ENCODE results near the gene TMEM11. TPM values are rescaled to one million over a fixed set of nuclear protein-coding genes. Genes with fewer than 3 reads are reported as not detected.

The TMEM11 gene
- total RNA-seq, 3 donors from 2014 or later (not counting 1 experiment from before 2014, with no cell fraction given) = 18.4 to 27.0 (median 18.6) TPM

DNA sequence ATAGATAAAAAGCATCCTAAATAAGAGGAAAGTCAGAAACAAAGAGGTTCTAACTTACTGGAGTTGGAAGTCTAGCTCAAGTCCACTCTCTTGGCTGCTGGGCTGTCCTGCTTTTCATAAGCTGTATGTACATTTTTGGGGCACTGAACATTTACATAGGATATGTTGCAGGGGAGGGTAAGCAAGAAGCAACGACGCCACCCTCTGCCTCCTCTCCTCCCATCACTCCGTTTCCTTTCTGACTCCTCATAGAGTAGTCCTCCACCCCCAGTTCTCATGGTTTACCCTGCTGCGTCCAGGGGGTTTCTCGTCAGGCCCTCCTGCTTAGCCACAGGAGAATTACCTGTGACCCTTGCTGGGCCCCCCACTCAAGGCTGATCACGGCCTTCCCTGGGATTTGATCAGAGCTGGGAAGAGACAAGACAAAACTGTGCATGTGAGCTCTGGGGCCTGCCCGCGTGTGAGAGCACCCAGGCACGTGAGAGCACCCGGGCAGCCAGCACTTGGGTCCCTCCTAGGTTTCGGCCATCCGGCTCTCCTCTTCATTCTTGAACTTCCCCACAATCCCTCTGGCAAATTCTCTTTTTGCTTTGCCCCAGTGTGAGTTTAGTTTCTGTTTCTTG lies 37.1 kb downstream of the TMEM11 start:
- H3K4me1 Mint-ChIP-seq = peaks cover 0 to 7% of the 10 kb centered on the region in 2 donors
- ATAC-seq (no peak), DNase-seq (no peak)
- no peak overlapping the region for H3K27ac Mint-ChIP-seq
- H3K4me1 ChIP-seq (ENCODE audit: control insufficient read depth, insufficient read depth, low read length) = no peaks in the 10 kb centered on the region
- peaks cover 14% of the 10 kb centered on the region for H3K36me3 ChIP-seq (ENCODE audit: control insufficient read depth, insufficient read depth, low read length)
- TF ChIP-seq, protein P1, sequence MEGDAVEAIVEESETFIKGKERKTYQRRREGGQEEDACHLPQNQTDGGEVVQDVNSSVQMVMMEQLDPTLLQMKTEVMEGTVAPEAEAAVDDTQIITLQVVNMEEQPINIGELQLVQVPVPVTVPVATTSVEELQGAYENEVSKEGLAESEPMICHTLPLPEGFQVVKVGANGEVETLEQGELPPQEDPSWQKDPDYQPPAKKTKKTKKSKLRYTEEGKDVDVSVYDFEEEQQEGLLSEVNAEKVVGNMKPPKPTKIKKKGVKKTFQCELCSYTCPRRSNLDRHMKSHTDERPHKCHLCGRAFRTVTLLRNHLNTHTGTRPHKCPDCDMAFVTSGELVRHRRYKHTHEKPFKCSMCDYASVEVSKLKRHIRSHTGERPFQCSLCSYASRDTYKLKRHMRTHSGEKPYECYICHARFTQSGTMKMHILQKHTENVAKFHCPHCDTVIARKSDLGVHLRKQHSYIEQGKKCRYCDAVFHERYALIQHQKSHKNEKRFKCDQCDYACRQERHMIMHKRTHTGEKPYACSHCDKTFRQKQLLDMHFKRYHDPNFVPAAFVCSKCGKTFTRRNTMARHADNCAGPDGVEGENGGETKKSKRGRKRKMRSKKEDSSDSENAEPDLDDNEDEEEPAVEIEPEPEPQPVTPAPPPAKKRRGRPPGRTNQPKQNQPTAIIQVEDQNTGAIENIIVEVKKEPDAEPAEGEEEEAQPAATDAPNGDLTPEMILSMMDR (IDR thresholded peaks at IDR 0.05) = no peak
- no peak overlapping the region for H3K27ac ChIP-seq (ENCODE audit: low read length)
- H3K36me3 Mint-ChIP-seq = no peaks in the 10 kb centered on the region
- intact Hi-C loops (cut with micrococcal nuclease) = no loop called here
- no peaks in the 10 kb centered on the region for H3K9me3 ChIP-seq (ENCODE audit: control insufficient read depth, insufficient read depth, low read length)
- H3K27me3 ChIP-seq (ENCODE audit: control insufficient read depth, insufficient read depth, low read length) = no peaks in the 10 kb centered on the region
- no peak overlapping the region for H3K4me3 ChIP-seq (ENCODE audit: low read length)
- WGBS (ENCODE audit: insufficient coverage) = 87% methylated on average over 12 of the region's 12 CpGs
- H3K9me3 Mint-ChIP-seq = no peaks in the 10 kb centered on the region
- no peaks in the 10 kb centered on the region for H3K27me3 Mint-ChIP-seq (ENCODE audit: low read depth in 2 of 2)
- no peak overlapping the region for H3K4me3 Mint-ChIP-seq

DNA sequence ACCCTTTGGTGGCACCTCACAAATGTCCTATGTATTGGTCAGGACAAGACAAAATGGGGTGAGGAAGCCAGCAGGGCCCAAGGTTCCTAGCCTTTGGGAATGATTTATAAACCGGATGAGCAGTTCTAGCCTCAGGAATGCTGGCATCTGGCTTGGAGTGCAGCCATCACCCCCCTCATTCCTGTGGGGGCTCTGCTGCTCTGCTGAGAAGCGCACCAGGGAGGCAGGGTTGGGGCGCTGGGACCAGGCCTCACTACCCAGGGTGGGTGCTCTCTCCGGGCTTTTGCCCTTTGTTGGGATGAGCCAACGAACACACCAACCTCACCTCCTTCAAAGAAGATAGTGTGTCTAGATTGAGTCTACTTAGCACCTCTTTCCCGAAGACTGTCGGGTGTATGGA lies 39.2 kb downstream of the TMEM11 start:
- Histone ChIP-seq H3K27me3 (ENCODE audit: control insufficient read depth, insufficient read depth, low read length) (no peaks in the 10 kb centered on the region), H3K27ac (ENCODE audit: low read length) (no peak overlapping the region), H3K4me1 (ENCODE audit: control insufficient read depth, insufficient read depth, low read length) (peaks cover 4% of the 10 kb centered on the region), H3K9me3 (ENCODE audit: control insufficient read depth, insufficient read depth, low read length) (no peaks in the 10 kb centered on the region), H3K36me3 (ENCODE audit: control insufficient read depth, insufficient read depth, low read length) (peaks cover 16% of the 10 kb centered on the region), H3K4me3 (ENCODE audit: low read length) (no peak overlapping the region)
- intact Hi-C loops (cut with micrococcal nuclease) = no loop called here
- Mint-ChIP-seq H3K36me3 (no peaks in the 10 kb centered on the region), H3K9me3 (no peaks in the 10 kb centered on the region), H3K4me1 (peaks cover 0 to 28% of the 10 kb centered on the region in 2 donors), H3K4me3 (no peak overlapping the region), H3K27me3 (ENCODE audit: low read depth in 2 of 2) (no peaks in the 10 kb centered on the region), H3K27ac (no peak overlapping the region)
- 98% methylated on average over 5 of the region's 7 CpGs for WGBS (ENCODE audit: insufficient coverage)
- ATAC-seq (no peak), DNase-seq (no peak)
- TF ChIP-seq, protein P1 (IDR thresholded peaks at IDR 0.05) = no peak

DNA sequence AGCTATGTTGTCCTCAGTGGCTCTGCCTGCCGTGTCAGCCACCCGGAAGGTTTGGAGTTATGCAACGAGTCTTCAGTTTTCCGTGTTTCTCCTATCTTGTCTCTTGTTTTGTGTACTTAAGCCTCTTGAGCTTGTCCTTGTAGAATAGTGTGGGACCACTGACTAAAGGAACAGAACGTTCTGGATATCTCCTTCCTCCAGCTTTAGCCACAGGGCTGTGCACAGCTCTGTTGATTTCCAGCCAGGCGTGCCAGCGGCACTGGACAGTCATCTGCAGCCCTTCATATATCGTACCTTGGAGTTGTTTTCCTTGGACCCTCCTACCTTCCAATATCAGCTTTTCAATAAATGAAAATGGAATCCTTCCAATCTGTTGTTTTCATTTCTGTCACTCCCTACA lies 39.8 kb downstream of the TMEM11 start:
- DNase-seq (no peak), ATAC-seq (no peak)
- Mint-ChIP-seq H3K36me3 (no peaks in the 10 kb centered on the region), H3K27ac (no peak overlapping the region), H3K4me3 (no peak overlapping the region), H3K9me3 (no peaks in the 10 kb centered on the region), H3K27me3 (ENCODE audit: low read depth in 2 of 2) (no peaks in the 10 kb centered on the region), H3K4me1 (peaks cover 0 to 28% of the 10 kb centered on the region in 2 donors)
- peaks cover 4% of the 10 kb centered on the region for H3K4me1 ChIP-seq (ENCODE audit: control insufficient read depth, insufficient read depth, low read length)
- no peak overlapping the region for H3K4me3 ChIP-seq (ENCODE audit: low read length)
- H3K27me3 ChIP-seq (ENCODE audit: control insufficient read depth, insufficient read depth, low read length) = no peaks in the 10 kb centered on the region
- no peak overlapping the region for H3K27ac ChIP-seq (ENCODE audit: low read length)
- H3K9me3 ChIP-seq (ENCODE audit: control insufficient read depth, insufficient read depth, low read length) = no peaks in the 10 kb centered on the region
- H3K36me3 ChIP-seq (ENCODE audit: control insufficient read depth, insufficient read depth, low read length) = peaks cover 16% of the 10 kb centered on the region
- WGBS (ENCODE audit: insufficient coverage) = 97% methylated on average over 8 of the region's 8 CpGs
- intact Hi-C loops (cut with micrococcal nuclease) = no loop called here
- TF ChIP-seq, protein P1 (IDR thresholded peaks at IDR 0.05) = no peak

DNA sequence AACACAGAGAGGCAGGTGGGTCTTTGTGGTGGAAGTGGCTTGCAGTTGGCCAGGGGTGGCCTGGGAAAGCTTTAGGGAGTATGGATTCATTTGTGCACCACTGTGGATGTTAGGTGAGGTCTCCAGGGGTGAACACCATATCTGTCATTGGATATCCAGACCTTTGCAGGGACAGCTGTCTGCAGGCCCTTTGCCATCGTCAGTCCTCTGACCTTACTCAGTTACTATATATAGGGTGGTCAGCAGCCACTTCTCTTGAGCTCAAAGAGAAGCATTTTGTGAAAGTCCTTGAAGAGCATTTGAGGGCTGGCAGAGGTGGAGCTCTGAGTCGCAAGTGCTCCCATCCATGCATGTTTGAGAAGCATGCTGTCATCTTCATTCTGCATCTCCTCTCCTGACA lies 40.4 kb downstream of the TMEM11 start:
- no peak for ATAC-seq
- H3K9me3 Mint-ChIP-seq = no peaks in the 10 kb centered on the region
- Histone ChIP-seq H3K9me3 (ENCODE audit: control insufficient read depth, insufficient read depth, low read length) (no peaks in the 10 kb centered on the region), H3K4me1 (ENCODE audit: control insufficient read depth, insufficient read depth, low read length) (peaks cover 4% of the 10 kb centered on the region), H3K27me3 (ENCODE audit: control insufficient read depth, insufficient read depth, low read length) (no peaks in the 10 kb centered on the region), H3K27ac (ENCODE audit: low read length) (no peak overlapping the region), H3K4me3 (ENCODE audit: low read length) (no peak overlapping the region), H3K36me3 (ENCODE audit: control insufficient read depth, insufficient read depth, low read length) (peaks cover 16% of the 10 kb centered on the region)
- intact Hi-C loops (cut with micrococcal nuclease) = no loop called here
- H3K27me3 Mint-ChIP-seq (ENCODE audit: low read depth in 2 of 2) = no peaks in the 10 kb centered on the region
- H3K36me3 Mint-ChIP-seq = no peaks in the 10 kb centered on the region
- TF ChIP-seq, protein P1 (IDR thresholded peaks at IDR 0.05) = no peak
- no peak for DNase-seq
- peak overlapping the region in 1 of 2 donors; percentile 33 for H3K27ac Mint-ChIP-seq
- H3K4me3 Mint-ChIP-seq = no peak overlapping the region
- WGBS (ENCODE audit: insufficient coverage) = 100% methylated on average over 1 of the region's 2 CpGs
- peaks cover 0 to 28% of the 10 kb centered on the region in 2 donors for H3K4me1 Mint-ChIP-seq
